GM19240 (cell line): ENCODE measurements around the gene NCBP3.

Source experiments
- DNase-seq: peaks from one replicate; pipeline ENCODE4 v3.0.0; 2011; ENCODE audit warnings: low spot score; ENCODE audit not compliant: insufficient read length

NCBP3 gene, protein sequence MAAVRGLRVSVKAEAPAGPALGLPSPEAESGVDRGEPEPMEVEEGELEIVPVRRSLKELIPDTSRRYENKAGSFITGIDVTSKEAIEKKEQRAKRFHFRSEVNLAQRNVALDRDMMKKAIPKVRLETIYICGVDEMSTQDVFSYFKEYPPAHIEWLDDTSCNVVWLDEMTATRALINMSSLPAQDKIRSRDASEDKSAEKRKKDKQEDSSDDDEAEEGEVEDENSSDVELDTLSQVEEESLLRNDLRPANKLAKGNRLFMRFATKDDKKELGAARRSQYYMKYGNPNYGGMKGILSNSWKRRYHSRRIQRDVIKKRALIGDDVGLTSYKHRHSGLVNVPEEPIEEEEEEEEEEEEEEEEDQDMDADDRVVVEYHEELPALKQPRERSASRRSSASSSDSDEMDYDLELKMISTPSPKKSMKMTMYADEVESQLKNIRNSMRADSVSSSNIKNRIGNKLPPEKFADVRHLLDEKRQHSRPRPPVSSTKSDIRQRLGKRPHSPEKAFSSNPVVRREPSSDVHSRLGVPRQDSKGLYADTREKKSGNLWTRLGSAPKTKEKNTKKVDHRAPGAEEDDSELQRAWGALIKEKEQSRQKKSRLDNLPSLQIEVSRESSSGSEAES

DNA sequence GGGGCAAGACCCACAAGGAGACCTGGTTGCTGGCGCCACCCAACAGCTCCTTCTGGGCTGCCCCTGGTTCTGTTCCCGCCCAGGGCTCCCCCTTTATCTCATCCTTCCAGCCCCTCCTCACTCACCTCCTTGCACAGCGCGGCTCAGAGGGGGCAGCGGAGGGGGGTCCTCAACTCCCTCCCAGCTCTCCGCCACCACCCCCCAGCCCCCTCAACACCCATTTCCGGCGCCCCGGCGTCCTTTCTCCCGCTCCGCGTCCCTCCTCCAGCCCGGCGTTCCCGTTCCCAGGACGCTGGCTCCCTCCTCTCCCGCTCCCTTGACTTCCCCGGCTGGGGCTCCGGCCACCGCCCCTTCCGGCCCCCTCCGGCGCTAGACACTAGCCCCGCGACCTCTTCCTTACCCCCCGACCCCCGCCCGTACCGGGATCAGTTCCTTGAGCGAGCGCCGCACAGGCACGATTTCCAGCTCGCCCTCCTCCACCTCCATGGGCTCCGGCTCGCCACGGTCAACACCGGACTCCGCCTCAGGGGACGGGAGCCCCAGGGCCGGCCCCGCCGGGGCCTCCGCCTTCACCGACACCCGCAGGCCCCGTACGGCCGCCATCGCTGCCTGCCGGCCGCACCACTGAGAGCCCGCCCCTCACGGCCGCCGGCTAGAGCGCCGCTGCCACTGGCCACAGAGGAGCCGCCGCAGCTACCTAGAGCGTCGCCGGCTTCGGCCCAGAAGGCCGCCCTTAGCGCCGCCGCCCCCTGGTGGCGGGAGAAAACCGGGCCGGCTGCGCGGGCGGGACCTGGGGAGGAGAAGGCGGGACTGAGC, at the start of gene NCBP3:
Gene NCBP3 (minus strand): TSS at position 626 of the 816 bp plus-strand sequence. CDS start 23 bp downstream, at position 603.
- DNase-seq, result peak; percentile 97

DNA sequence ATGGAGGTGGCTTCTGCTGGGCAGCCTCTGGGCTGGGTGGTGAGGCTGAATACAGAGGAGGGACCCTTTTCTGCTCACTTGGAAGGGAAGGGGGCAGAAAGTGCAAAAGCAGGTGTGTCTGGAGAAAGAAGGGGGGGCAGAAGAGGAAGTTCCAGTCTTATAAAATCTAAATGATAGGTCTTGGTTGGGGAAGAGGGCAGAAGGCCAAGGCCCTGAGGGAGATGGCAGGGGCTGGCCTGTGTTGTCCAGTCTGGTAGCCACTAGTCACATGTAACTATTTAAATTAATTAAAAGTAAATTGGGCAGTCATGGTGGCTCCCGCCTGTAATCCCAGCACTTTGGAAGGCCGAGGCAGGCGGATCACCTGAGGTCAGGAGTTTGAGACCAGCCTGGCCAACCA, 49.3 kb upstream of the NCBP3 start:
- no peak for DNase-seq

DNA sequence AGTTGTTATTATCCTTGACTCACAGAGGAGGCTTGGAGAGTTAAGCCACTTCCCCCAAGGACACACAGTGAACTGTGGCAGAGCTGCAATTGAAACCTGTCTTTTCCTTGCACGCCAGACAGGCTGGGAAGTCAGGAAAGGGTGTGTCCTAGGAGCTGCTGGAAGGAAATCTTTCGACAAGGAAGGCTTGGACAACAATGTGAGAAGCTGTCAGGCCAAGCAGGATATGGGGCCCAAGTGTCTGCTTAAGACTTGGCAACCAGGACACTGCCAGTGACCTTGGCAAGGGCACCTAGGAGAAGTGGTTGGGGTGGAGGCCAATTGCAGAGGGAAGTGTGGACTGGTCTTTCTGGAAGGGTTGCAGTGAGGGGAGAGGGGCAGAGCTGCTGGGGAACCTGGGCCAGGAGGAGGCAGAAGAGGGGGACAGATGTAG, 48.9 kb upstream of the NCBP3 start:
- no peak for DNase-seq

DNA sequence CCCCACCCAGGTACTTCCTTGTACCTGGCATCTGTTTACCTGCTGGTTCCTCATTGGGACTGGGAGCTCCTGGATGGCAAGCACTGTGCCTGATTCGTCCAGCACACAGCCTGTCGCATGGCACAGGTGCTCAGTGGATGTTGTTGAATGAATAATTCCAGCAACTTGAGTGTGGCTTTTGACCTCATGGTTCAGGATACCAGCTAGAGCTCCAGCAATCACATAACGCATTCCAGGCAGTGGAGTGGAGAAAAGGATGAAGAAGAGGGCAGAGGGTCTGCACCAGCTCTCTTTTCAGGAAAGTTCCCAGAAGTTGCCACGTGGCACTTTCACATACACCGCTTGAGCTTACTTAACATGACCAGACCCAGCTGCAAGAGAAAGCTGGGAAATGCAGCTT, 48.1 kb upstream of the NCBP3 start:
- DNase-seq, result no peak

DNA sequence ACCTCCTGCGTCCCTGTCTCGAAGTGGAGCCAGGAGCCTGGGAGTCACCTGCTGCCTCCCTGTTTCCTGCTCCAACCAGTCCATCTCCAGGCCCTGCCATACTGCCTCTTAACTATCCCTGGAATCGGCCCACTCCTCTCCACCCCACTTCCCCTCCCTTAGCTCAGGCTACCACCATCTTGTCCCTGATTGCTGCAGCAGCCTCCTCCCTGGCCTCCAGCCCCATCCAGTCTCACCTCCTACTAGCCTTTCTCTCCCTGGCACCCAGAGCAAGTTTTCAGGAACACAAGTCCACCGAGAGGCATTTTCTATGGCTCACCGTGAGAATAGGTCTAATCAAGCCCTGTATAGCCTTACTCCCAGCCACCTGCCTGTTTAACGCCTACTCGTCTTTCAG, 47.7 kb upstream of the NCBP3 start:
- no peak for DNase-seq

DNA sequence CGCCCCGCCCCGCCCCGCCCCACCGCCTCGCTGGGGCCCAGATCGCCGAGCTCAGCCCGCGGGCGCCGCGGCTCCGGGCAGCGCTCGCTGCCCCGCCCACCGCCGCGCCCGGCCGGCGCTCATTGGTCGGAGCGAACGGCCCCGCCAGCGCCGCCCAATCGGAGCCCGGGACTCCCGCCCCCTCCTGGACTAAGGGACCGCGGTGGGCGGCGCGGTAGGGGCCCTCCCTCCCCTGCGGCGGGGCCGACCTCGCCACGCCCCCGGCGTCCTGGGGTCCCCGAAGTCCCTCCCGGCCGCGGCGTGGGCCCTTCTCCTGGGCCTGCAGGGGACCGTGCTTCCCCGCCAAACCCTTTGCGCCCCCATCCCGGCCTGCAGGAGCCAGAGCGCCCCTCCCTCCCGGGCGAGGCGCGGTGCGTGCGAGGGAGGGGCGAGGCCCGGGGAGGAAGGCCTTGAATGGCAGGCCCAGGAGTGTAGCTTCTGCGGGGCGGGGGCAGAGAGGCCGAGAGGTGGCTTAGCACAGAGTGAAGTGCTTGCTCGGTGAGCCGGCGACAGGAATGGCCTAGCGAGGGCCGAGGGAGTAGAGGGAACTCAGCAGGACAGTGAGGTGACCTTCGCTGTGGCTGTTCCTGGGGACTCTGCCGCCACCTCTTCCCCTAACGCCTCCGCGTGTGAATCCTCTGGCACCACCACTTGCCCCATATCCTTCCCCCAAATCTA, 47.1 kb upstream of the NCBP3 start, which contains the start of gene CAMKK1:
Gene CAMKK1 (minus strand): TSS at position 51 of the 717 bp plus-strand sequence. CDS start 7,366 bp downstream, outside the sequence.
- peak; percentile 99 for DNase-seq

DNA sequence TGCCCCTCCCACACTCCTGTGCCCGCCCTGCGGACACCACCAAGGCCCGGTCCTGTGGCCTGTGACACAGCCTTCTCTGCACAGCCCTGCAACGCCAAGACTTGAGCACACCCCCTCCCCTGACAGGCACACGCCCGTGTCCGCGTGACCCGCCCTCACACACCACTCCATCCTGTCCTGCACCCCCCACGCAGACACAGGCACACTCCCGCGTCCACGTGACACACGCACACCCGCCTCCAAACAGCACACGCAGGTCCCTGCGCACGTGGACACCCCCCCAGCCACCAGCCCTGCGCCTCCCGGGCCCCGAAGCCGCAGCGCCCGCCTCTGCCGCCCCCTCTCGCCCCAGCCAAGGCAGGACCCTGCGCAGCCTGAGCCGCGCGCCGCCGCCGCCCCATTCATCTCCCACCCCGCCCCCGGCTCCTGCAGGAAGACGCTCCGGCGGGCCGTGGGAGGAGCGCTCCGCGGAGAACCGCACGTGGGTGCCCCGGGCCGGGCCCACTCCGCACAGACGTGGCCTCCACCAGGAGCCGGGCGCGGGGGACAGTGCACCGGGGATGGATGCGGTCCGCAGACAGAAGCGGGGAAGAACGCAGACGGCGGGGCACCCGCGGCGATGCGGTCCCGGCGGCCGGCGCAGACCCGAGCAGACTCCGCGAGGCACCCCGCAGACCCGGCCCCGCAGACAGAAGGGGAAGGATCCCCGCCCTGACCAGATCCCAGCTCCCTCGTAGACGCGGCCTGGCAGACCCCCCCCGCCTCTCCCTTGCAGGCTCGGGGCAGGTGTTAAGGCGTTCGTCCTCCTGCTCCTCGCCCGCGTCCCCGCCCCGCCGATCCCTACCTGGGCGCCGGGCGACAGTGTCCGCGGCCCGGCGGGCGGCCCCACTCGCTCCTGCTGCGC, 46.3 kb upstream of the NCBP3 start:
- DNase-seq, result no peak

DNA sequence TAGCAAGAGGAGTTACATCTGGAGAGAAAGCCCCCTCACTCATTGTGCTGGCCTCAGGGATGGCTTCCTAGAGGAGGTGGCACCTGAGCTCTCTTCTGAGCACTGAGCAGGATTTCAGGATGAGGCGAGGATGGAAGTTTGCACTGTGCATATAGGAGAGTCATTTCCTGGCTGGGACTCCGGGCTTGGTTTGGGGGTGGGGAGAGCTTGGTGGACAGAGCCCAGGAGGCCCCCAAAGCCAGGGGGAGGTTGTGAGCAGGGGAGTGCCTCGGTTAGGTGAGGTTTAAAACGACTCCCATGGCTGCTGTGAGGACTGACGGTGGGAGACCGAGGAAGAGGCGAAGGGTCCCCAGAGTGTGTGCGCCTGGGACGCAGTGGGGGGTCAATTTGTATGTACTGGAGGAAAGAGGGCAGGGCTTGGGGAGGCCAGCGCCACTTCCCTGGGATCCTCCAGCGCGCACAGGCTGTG, 45.6 kb upstream of the NCBP3 start:
- DNase-seq, result no peak

DNA sequence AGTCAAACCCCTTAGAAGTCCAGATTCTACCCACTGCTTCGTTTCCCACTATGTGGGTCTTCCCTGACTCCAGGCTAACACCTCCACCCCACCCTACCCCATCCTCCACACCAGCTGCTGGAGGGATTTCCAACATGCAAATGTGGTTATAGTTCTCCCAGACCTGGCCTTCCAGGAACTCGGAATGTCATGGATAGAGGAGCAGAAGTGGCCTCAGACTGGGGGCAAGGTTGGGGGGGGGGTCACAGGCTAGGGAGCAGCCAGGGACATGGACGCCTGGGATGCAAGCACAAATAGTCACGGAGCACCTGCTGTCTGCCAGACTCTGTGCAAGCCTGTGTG, 44.8 kb upstream of the NCBP3 start:
- no peak for DNase-seq

DNA sequence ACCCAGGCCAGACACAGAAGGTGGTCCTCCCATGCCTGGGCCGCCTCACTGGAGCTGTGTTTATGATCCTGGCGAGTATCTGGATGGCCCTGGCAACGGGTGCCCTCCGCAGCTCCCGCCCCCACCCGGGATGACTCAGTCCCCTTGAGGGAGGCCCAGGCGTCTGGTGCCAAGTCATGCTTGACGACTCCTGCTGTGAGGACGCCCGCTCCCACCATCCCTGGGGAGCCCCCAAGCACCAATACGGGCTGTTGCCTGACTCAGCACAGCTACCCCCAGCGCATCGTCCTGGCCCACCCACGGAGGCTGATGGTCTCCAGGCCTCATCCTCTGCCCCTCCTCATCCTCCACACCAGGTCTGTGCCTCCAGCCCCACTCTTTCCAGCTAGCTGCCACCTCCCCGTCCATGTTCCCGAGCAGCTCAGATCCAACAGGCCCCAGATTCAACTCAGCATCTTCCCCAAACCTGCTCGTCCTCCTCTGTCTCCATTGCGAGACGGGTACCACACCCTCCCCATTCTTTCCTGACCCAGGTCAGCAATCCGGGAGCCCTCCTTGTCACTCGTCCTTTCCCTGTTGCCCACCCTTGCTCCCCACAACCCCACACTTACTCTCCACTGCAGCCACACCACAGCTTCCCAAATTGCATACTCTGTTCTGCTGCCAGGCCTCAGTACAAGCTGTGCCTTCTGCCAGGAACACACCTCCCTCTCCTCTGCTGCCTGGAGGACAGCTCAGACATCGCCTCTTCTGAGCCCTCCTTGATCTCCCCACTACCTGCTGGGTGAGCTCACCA, 44.2 kb upstream of the NCBP3 start:
- no peak for DNase-seq

DNA sequence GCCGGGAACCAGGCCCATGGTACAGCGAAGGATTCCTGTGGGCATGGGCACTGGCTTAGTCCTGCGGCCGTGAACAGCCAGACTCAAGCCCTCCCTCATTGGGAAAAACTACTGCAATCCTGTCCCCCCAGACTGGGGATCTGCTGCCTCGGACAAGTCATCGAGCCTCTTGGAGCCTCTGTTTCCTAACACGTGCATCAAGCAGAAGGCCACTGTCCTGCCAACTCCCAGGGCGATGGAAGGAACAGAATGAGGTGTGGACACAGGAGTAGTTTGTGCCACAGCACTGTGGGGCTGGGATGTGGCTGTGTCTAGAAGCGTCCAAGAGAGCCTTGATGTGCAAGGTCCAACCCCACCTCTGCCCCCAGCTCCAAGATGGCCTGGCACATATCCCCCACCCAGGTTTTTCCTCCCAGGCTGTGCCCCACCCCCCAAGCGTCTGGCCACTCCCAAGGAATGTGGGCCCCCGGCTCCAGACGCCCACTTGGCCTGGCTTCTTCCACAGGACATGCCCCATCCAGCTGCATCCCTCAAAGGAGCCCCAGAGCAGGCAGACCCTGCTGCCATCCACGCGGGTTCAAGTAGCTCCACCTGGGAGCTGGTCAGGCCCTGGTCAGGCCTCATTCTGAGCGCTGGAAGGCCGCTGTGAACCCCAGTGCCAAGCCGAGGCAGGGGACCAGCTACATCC, 43.4 kb upstream of the NCBP3 start:
- DNase-seq, result no peak

DNA sequence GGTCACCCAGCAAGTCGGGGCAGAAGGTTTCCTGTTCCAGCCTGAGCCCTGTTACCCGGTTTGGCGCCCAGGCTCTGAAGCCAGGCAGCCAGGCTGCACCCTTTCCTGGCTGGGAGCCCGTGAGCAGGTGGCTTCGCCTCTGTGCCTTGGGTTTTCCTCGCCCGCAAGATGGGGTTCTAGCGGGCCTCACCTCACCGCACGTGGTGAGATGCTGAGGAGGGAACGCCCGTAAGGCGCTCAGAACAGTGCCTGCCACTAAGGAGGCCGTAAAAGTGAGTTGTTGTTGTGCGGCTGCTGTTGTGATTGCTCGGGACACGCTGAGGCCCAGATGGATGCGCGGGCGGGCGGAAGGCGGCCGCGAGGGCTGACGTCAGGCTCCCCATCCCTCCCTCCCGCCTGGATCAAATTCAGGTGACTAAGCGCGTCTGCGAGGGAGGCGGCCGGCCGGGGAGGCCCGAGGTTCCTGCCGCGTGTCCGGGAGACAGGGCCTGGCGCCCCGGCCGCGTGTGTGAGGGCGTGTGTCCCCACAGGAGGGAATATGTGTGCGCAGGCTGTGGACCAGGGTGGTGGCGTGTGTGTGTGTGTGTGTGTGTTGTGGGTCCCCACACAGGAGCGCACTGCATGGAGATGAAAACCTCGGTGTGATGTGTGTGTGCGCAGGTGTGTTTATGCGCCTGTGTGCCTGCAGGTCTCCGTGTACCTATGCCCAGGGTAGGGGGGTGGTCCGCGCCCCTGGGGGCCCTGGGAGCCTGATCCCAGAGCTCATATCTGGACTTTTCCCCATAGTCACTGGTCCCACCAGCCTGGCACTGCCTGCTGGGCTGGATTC, 42.5 kb upstream of the NCBP3 start:
- no peak for DNase-seq

DNA sequence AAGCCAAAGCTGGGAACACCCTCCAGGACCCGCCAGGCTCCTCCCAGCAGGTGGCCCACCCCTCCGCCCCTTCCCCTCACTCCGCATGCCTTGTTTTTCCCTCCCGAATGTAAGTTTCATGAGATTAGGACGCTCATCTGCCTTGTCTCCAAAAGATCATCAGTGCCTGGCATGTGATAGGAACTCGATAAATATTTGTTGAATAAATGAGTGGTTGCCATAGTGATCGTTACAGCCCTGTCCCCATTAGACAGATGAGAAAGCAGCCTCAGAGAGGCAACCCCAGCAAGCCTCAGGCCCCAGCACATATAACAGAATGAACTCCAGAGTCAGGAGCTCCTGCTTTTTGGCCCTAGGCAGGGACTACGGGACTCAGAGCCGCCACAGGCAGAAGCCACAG, 41.8 kb upstream of the NCBP3 start:
- no peak for DNase-seq

DNA sequence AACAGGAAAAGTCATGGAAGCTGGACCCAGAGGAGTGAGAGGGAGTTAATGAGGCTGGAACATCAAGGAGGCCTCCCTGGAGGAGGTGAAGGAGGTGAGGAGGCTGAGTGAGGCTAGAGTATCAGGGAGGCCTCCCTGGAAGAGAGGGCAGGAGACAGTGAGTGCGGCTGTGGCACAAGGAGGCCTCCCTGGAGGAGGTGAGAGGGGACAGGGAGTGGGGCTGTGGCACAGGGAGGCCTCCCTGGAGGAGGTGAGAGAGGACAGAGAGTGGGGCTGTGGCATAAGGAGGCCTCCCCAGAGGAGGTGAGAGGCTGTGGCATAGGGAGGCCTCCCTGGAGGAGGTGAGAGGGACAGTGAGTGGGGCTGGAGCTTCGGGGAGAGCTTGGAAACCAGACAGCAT, 41.3 kb upstream of the NCBP3 start:
- DNase-seq, result no peak

DNA sequence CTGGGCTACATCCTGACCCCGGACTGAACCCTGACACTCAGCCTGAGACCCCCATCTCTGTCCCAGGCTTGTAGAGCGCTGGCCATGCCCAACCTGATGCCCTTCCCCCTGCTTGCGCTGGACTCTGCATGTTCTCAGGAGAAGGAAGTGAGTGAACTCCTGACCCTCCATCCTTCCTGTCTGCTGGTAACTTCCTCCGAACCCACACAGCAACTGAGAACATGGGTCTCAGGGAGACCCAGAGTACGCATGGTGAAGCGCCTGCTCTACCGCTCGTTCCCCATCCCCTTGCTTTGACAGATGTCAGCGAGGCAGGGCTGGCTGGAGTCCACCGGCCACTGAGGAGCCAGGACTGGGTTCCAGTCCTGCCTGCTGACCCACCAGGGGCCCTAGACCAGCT, 40.7 kb upstream of the NCBP3 start:
- DNase-seq, result no peak

DNA sequence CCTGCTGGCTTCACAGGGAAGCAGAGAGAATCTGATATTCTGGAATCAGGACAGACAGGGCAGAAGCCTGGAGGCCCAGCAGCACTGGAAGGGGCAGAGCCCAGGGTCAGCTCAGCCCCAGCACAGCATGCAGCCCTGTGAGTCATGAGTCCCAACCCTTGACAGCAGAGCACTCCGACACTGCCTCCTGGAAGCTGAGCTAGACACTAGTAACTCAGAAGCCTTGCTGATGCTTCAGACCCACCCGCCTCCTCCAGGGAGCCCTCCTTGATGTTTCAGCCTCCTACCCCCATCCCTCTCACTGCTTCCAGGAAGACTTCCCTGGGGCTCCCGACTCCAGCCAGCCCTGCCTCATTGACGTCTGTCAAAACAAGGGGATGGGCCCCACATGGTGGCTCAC, 39.9 kb upstream of the NCBP3 start:
- DNase-seq, result no peak

DNA sequence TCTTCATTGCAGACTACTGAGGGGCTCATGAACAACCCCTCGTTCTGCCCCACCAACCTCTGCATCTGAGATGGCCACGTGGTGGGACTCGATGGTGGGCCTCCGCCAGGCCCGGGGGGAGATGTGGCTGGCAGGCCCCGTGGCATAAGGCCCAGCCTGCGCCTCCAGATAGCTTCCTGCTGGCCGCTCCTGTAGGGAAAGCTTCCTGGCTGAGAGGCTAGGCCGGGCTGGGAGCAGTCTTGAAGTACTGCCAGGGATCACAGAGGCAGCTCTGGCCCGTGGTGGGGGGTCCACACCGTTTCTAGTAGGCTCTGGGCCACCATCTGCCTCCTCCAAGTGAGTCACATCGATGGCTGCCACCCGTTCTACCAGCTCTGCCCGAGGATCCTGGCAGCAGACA, 39.2 kb upstream of the NCBP3 start:
- DNase-seq, result no peak

DNA sequence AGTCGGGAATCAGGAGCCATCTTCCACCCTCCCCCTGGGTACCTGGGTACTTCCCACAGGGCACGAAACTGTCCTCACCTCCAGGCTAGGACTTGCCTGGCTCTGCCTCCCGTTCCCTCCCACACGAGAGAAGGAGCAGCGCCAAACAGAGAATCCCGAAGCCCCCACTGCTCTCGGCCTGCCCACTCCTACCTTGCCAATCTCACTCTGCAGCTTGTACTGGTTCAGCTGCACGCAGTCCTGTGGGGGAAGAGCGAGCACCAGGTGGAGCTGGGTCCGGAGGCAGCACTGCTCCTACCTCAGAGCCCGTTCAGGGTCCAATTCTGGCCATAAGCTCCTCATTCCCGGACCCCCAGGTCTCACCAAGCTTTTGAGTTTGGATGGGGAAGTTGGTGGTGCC, 38.1 kb upstream of the NCBP3 start:
- no peak for DNase-seq
